Memory B cell (primary cell): ENCODE data around the gene DYRK2.

Source experiments
- ATAC-seq: fragments of 150-1000 bp; cut with Tn5 transposase; 2 replicates; pipeline ENCODE4 v1.10.0; 2021; ENCODE audit warnings: low read depth, mild to moderate bottlenecking, moderate library complexity
- DNase-seq, 2 donors: peaks; one replicate each; pipeline ENCODE4 v3.0.0; 2022; ENCODE audit warnings: low spot score in 2 of 2
- H3K27ac Mint-ChIP-seq: one replicate; pipeline ENCODE4 v1.8.0; 2022; ENCODE audit warnings: mild to moderate bottlenecking, moderate library complexity, mixed read lengths
- H3K27me3 Mint-ChIP-seq: one replicate; pipeline ENCODE4 v1.8.0; 2022; ENCODE audit warnings: mixed read lengths
- H3K36me3 Mint-ChIP-seq: one replicate; pipeline ENCODE4 v1.8.0; 2022; ENCODE audit warnings: mild to moderate bottlenecking, mixed read lengths
- H3K4me1 Mint-ChIP-seq: one replicate; pipeline ENCODE4 v1.8.0; 2022; ENCODE audit warnings: mixed read lengths
- H3K4me3 Mint-ChIP-seq: one replicate; pipeline ENCODE4 v1.8.0; 2022; ENCODE audit warnings: mild to moderate bottlenecking, moderate library complexity, mixed read lengths
- H3K9me3 Mint-ChIP-seq: one replicate; pipeline ENCODE4 v1.8.0; 2022; ENCODE audit warnings: mixed read lengths

Gene DYRK2

GRCh38 chr12:67692966-67693365 is 44.4 kb downstream of the DYRK2 start:
- Mint-ChIP-seq H3K9me3 (no peaks in the 10 kb centered on the region), H3K27ac (no peak overlapping the region), H3K4me3 (no peak overlapping the region), H3K4me1 (peaks cover 22% of the 10 kb centered on the region), H3K27me3 (no peaks in the 10 kb centered on the region), H3K36me3 (peaks cover 9% of the 10 kb centered on the region)
- ATAC-seq (peak; percentile 51), DNase-seq (no peak)

DNA sequence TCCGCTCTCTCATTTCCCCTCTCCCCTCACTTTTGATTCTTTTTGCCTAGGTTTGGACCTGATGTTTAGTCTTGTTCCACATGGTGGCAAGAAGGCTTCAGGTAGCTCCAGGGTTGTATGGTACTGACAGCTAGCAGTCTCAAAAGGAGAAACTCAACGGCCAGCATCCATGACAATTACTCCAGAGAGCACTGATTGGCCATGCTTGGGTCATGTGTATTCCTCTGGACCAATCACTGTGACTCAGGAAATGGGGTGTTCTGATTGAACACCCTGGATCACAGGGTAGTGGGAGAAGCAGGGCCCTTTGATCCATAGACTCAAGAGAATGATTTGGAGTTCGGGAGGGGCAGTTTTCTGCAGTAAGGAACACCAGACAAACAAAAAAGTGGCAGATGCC is 45.3 kb downstream of the DYRK2 start:
- Mint-ChIP-seq H3K4me1 (peaks cover 30% of the 10 kb centered on the region), H3K27me3 (no peaks in the 10 kb centered on the region), H3K36me3 (peaks cover 9% of the 10 kb centered on the region), H3K4me3 (no peak overlapping the region), H3K27ac (no peak overlapping the region), H3K9me3 (no peaks in the 10 kb centered on the region)
- no peak for ATAC-seq
- DNase-seq = no peak

- Mint-ChIP-seq H3K4me3 (no peak overlapping the region), H3K27ac (no peak overlapping the region), H3K36me3 (peaks cover 9% of the 10 kb centered on the region), H3K27me3 (no peaks in the 10 kb centered on the region), H3K9me3 (no peaks in the 10 kb centered on the region), H3K4me1 (peaks cover 32% of the 10 kb centered on the region)
- DNase-seq (no peak), ATAC-seq (no peak)
Measured at GRCh38 chr12:67694306-67694900, 45.9 kb downstream of the DYRK2 start.

DNA sequence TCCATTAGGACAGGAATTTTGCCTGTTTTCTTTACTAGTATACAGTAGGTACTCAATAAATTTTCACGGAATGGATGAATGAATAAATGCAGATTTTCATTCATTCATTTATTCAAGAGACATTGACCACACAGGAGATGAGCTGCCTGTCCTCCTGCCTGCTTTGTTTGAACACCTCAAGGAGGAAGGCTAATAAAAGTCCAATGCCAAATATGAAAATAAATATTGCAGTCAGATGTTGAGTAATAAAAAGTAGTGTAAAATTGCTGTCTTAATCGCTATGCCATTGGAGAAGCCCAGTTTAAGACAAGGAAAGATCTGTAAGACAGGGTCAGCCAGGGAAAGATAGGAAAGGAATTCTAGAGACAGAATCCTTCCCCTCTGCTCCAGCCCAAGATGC is 47.4 kb downstream of the DYRK2 start:
- Mint-ChIP-seq H3K4me1 (peaks cover 38% of the 10 kb centered on the region), H3K4me3 (no peak overlapping the region), H3K36me3 (peaks cover 9% of the 10 kb centered on the region), H3K27me3 (no peaks in the 10 kb centered on the region), H3K27ac (no peak overlapping the region), H3K9me3 (no peaks in the 10 kb centered on the region)
- no peak for ATAC-seq
- DNase-seq = no peak

DNA sequence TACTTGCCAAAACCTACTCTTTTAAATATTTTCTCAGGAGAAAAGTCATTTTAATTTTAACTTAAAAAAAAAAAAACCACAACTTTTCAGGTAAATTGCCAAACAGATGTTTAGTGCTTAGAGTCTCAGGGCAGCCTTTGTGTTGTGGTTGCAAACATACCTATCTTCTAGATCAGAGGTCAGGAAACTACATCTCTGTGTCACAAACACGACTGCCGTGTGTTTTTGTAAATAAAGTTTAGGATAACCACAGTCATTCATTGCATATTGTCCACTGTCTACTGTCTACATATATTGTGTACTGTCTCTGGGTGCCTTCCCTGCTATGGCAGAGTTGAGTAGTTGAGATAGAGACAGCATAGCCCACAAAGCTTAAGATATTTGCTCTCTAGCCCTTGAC is 48.9 kb downstream of the DYRK2 start:
- H3K4me3 Mint-ChIP-seq = no peak overlapping the region

GRCh38 chr12:67697967-67698366 is 49.4 kb downstream of the DYRK2 start:
- Mint-ChIP-seq H3K36me3 (peaks cover 4% of the 10 kb centered on the region), H3K27ac (peak overlapping the region; percentile 64), H3K4me1 (peaks cover 29% of the 10 kb centered on the region), H3K4me3 (peak overlapping the region; percentile 68), H3K9me3 (no peaks in the 10 kb centered on the region), H3K27me3 (no peaks in the 10 kb centered on the region)
- ATAC-seq (no peak), DNase-seq (no peak)

More for the DNA sequence above, 48.9 kb downstream of the DYRK2 start:
- H3K36me3 Mint-ChIP-seq = peaks cover 4% of the 10 kb centered on the region
- H3K27ac Mint-ChIP-seq = no peak overlapping the region
- ATAC-seq (no peak), DNase-seq (no peak)
- H3K4me1 Mint-ChIP-seq = peaks cover 30% of the 10 kb centered on the region
- H3K9me3 Mint-ChIP-seq = no peaks in the 10 kb centered on the region
- no peaks in the 10 kb centered on the region for H3K27me3 Mint-ChIP-seq

DNA sequence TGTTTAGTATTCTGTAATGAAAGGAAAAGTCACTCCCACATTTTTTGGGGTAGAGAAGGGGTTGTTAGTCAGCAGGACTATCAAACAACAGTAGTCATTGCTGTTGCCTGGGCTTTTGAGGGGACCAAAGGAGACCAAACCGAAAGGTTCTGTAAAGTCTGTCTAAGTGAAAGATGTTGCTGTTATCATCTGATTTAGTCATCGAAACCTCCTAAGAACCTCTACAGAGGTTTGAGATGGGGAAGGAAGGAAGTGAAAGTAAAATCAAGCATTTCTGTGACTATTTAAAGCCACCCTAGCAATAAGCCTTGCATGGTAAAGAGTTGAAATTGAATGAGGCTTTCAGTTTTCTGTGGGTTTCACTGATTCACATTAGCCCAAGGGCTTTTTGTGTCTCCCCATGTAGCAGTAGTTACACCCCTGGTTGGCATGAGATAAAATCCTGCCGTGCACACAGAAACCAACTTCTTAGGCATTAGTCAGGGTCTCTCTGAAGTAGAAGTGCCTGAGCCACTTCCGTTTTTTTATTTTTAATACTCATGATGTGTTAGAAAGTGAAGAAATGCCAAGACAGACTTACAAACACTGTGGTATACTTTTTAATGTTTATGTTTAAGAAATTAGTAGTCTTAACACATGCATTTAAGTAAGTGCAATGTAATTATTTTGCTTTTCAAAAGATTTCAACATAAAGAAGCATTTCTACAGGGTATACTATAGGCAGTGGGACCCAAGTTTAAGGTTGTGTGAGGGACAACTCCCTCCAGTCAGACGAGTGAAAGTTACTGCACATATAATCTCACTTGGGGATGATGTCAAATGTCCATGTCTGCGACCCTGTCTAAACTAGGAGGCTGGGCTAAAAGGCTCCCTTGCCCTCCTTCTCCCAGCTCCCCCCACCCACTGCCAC is 50.4 kb downstream of the DYRK2 start:
- peak overlapping the region; percentile 64 for H3K27ac Mint-ChIP-seq
- ATAC-seq (peak; percentile 94), DNase-seq (peak; percentile 18 to 42)
- H3K4me1 Mint-ChIP-seq = peaks cover 24% of the 10 kb centered on the region
- H3K36me3 Mint-ChIP-seq = peaks cover 5% of the 10 kb centered on the region
- peak overlapping the region; percentile 68 for H3K4me3 Mint-ChIP-seq
- no peaks in the 10 kb centered on the region for H3K27me3 Mint-ChIP-seq
- H3K9me3 Mint-ChIP-seq = peaks cover 1% of the 10 kb centered on the region

- Mint-ChIP-seq H3K27me3 (no peaks in the 10 kb centered on the region), H3K36me3 (peaks cover 3% of the 10 kb centered on the region), H3K4me1 (peaks cover 30% of the 10 kb centered on the region), H3K4me3 (no peak overlapping the region), H3K27ac (no peak overlapping the region), H3K9me3 (peaks cover 1% of the 10 kb centered on the region)
- DNase-seq (no peak), ATAC-seq (no peak)
Measured at GRCh38 chr12:67701121-67701520, 52.6 kb downstream of the DYRK2 start.

GRCh38 chr12:67702136-67702535 is 53.6 kb downstream of the DYRK2 start:
- ATAC-seq (no peak), DNase-seq (no peak)
- Mint-ChIP-seq H3K27ac (no peak overlapping the region), H3K4me1 (peaks cover 28% of the 10 kb centered on the region), H3K36me3 (peaks cover 3% of the 10 kb centered on the region), H3K27me3 (no peaks in the 10 kb centered on the region), H3K9me3 (peaks cover 1% of the 10 kb centered on the region), H3K4me3 (no peak overlapping the region)

- peaks cover 18% of the 10 kb centered on the region for H3K4me1 Mint-ChIP-seq
- no peak overlapping the region for H3K27ac Mint-ChIP-seq
- no peak for ATAC-seq
- H3K27me3 Mint-ChIP-seq = no peaks in the 10 kb centered on the region
- no peak overlapping the region for H3K4me3 Mint-ChIP-seq
- no peak for DNase-seq
- H3K9me3 Mint-ChIP-seq = peaks cover 1% of the 10 kb centered on the region
- H3K36me3 Mint-ChIP-seq = peaks cover 3% of the 10 kb centered on the region
Measured at GRCh38 chr12:67704071-67704470, 55.5 kb downstream of the DYRK2 start.

DNA sequence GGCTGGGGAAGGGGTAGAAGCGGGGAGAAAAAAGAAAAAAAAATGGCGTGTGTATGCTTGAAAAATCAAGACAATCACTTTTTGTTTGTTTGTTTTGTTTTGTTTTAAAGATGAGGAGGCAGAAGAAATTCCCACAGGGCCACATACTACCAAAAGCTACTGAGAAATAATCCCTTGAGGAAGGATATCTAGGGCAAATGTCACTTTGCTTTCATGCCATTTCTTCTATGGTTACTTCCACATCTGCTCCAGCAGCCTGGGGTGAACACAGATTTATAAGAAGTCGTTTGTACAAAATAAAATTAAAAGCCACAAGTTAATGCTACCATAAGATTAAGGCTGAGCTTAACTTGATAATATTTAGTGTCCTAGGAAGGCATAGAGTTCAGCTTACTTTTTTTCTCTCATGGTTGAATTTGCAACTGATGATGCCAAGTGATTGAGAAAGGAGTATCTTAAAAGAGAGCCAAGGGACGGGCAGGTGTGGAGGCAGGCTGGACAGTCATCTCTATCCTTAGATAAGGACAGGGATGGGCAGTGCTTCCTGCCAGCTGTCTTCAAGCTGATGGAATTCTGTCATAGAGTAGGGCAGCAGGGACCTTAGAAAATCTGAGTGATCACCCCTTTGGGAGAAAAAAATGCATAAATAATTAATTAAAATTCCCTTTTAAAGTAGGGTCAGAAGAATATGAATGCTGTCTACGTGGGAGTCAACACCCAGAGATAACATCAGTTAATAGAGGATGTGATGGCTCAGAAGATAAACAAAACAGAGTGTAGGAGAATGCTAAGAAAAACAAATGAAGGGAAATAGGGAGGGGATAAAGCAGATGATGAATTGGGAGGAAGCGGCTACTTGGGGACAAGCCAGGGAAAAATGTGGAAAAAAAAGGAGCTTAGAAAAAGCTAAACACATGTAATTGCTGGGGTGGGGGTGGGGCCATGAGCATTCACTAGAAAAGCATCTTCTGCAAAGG is 57.1 kb downstream of the DYRK2 start:
- Mint-ChIP-seq H3K27ac (no peak overlapping the region), H3K4me1 (peaks cover 15% of the 10 kb centered on the region)

GRCh38 chr12:67709367-67709954 is 60.9 kb downstream of the DYRK2 start:
- DNase-seq (no peak), ATAC-seq (no peak)
- peaks cover 2% of the 10 kb centered on the region for H3K36me3 Mint-ChIP-seq
- H3K9me3 Mint-ChIP-seq = no peaks in the 10 kb centered on the region
- H3K4me3 Mint-ChIP-seq = no peak overlapping the region
- no peaks in the 10 kb centered on the region for H3K27me3 Mint-ChIP-seq
- no peak overlapping the region for H3K27ac Mint-ChIP-seq
- peaks cover 15% of the 10 kb centered on the region for H3K4me1 Mint-ChIP-seq

More for the DNA sequence above, 57.1 kb downstream of the DYRK2 start:
- peaks cover 1% of the 10 kb centered on the region for H3K9me3 Mint-ChIP-seq
- H3K36me3 Mint-ChIP-seq = peaks cover 3% of the 10 kb centered on the region
- H3K27me3 Mint-ChIP-seq = no peaks in the 10 kb centered on the region
- no peak overlapping the region for H3K4me3 Mint-ChIP-seq
- DNase-seq = no peak
- ATAC-seq = no peak

- Mint-ChIP-seq H3K4me1 (peaks cover 15% of the 10 kb centered on the region), H3K9me3 (no peaks in the 10 kb centered on the region), H3K27me3 (no peaks in the 10 kb centered on the region), H3K27ac (no peak overlapping the region), H3K4me3 (no peak overlapping the region), H3K36me3 (peaks cover 2% of the 10 kb centered on the region)
- ATAC-seq (peak; percentile 43), DNase-seq (no peak)
Measured at GRCh38 chr12:67710582-67710981, 62.0 kb downstream of the DYRK2 start.
